ENCODE results near the gene MSI1.

MSI1 gene

GRCh38 chr12:120368789-120369602, at the start of gene MSI1:
MSI1 (minus strand) TSS chr12:120369164; CDS start chr12:120369091, 73 bp downstream.
- no peak for DNase-seq (ENCODE audit: low read depth in 2 of 2)

GRCh38 chr12:120417917-120418580, 49.1 kb upstream of the MSI1 start:
- DNase-seq (ENCODE audit: low read depth in 2 of 2) = no peak

GRCh38 chr12:120416490-120417216, 47.7 kb upstream of the MSI1 start:
- DNase-seq (ENCODE audit: low read depth in 2 of 2) = no peak

- no peak for DNase-seq (ENCODE audit: low read depth in 2 of 2)
Observed at GRCh38 chr12:120413901-120414695, 45.1 kb upstream of the MSI1 start.

- no peak for DNase-seq (ENCODE audit: low read depth in 2 of 2)
Observed at GRCh38 chr12:120412421-120412820, 43.5 kb upstream of the MSI1 start.

- DNase-seq (ENCODE audit: low read depth in 2 of 2) = no peak
Observed at GRCh38 chr12:120408771-120409170, 39.8 kb upstream of the MSI1 start.

GRCh38 chr12:120406553-120406952, 37.6 kb upstream of the MSI1 start:
- DNase-seq (ENCODE audit: low read depth in 2 of 2) = no peak

- DNase-seq (ENCODE audit: low read depth in 2 of 2) = no peak
Observed at GRCh38 chr12:120406069-120406468, 37.1 kb upstream of the MSI1 start.

- no peak for DNase-seq (ENCODE audit: low read depth in 2 of 2)
Observed at GRCh38 chr12:120404271-120404670, 35.3 kb upstream of the MSI1 start.

GRCh38 chr12:120403869-120404268, 34.9 kb upstream of the MSI1 start:
- no peak for DNase-seq (ENCODE audit: low read depth in 2 of 2)

GRCh38 chr12:120402217-120402616, 33.3 kb upstream of the MSI1 start:
- no peak for DNase-seq (ENCODE audit: low read depth in 2 of 2)

- no peak for DNase-seq (ENCODE audit: low read depth in 2 of 2)
Observed at GRCh38 chr12:120399531-120399930, 30.6 kb upstream of the MSI1 start.

GRCh38 chr12:120397824-120398540, 29.0 kb upstream of the MSI1 start:
- no peak for DNase-seq (ENCODE audit: low read depth in 2 of 2)

- no peak for DNase-seq (ENCODE audit: low read depth in 2 of 2)
Observed at GRCh38 chr12:120394483-120395367, 25.8 kb upstream of the MSI1 start.

- DNase-seq (ENCODE audit: low read depth in 2 of 2) = no peak
Observed at GRCh38 chr12:120390540-120391120, 21.7 kb upstream of the MSI1 start.

GRCh38 chr12:120388691-120389481, 19.9 kb upstream of the MSI1 start:
- DNase-seq (ENCODE audit: low read depth in 2 of 2) = no peak

GRCh38 chr12:120381752-120382419, 12.9 kb upstream of the MSI1 start:
- no peak for DNase-seq (ENCODE audit: low read depth in 2 of 2)

- DNase-seq (ENCODE audit: low read depth in 2 of 2) = no peak
Observed at GRCh38 chr12:120378036-120378435, 9.1 kb upstream of the MSI1 start.
